GM18508 (cell line): Measurements from ENCODE around the gene UNC13D.

Source experiments
- ATAC-seq: cut with Tn5 transposase; IDR thresholded peaks from one replicate; pipeline ENCODE4 v1.9.1; 2021; ENCODE audit warnings: moderate number of reproducible peaks; ENCODE audit not compliant: insufficient read depth, unreplicated experiment

UNC13D gene

DNA sequence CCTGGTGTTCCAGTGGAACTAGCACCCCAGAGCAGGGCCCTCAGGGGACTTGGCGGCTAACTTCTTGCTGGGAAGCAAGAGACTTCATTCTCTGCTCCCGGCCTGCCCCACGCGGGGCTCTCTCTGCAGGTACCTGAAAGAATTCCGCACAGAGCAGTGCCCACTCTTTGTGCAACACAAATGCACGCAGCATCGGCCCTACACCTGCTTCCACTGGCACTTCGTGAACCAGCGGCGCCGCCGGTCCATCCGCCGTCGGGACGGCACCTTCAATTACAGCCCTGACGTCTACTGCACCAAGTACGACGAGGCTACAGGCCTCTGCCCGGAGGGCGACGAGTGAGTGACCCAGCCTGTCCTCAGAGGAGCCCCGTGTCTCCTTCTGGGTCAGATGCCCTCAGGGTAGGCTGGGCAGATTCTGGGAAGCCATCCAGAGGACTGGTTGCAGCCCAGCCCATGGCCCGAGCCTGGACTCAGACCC is 34.5 kb downstream of the UNC13D start:
- ATAC-seq: no peak

DNA sequence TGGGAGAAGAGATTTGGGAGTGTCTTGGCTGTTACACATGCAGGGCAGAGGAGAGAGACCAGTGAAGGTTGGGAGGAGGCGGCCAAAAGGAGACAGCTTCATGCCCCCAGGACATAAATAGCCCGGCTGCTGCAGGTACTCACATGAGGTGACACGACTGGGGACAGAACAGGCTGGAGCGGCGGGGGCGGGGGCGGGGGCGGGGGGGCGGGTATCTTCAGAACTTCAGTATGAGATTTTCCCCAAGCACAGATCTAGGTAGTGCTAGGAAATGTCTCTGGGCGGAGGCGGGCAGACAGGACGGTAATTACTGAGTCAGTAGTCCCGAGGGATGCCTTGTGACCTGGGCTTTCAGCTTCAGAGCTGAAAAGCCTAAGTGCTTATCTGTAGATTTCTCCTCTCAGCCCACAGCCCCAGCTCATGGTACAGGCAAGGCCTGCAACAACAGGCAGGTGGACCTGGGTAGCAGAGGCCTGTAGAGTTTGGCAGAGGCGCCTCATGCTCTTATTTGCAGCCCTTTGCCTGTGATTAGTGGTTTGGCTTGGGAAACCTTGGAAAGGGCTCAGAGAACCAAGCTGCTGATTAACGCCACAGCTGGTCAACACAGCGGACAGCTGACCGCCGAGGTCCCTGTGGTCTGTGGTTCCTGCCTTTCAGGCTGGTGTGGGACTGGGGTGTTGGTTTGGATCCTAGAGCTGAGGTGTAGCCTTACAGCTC is 35.1 kb downstream of the UNC13D start:
- ATAC-seq: no peak

- no peak for ATAC-seq
These were observed 35.7 kb downstream of the UNC13D start for GRCh38 chr17:75808549-75808904.

GRCh38 chr17:75807861-75808260 is 36.3 kb downstream of the UNC13D start:
- ATAC-seq: no peak

DNA sequence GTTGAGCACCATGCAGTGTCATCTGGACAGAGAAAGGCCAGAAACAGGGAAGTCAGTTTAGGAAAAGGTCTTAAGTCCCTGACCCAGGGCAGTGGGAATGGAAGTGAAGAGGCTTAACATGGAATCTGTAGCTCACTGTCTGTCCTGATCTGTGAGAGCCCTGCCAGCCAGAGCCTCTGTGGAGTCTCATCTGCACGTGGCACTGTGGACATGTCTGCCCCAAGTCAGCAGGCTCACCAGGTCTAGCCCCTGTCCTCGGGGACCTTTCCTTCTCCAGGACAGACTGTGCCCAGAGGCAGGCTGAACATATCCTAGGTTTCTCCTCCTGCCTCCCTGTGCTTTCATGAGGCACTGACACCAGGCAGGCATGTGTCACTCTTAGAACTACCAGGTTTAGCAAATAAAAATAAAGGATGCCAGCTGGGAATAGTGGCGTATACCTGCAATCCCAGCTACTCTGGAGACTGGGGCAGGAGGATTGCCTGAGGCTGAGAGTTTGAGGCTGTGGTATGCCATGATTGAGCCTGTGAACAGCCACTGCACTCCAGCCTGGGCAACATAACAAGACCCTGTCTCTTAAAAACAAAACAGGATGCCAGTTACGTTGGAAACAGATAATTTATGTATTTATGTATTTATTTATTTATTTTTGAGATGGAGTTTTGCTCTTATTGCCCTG is 37.2 kb downstream of the UNC13D start:
- ATAC-seq: no peak

DNA sequence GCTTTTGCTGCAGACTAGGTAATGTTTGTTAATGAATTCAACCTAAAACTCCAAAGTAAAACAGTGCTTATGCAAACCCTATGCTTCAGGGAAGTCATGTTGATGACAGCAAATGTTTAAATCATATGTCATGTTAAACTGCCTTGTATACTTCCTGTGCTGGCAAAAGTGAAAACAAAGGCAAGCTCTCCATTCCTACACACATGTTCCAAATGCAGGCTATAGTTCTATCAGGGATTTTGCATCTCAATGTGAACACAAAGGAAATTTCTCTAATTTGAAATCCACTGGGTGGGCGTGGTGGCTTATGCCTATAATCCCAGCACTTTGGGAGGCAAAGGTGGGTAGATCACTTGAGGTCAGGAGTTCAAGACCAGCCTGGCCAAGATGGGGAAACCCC is 40.3 kb downstream of the UNC13D start:
- ATAC-seq: no peak

DNA sequence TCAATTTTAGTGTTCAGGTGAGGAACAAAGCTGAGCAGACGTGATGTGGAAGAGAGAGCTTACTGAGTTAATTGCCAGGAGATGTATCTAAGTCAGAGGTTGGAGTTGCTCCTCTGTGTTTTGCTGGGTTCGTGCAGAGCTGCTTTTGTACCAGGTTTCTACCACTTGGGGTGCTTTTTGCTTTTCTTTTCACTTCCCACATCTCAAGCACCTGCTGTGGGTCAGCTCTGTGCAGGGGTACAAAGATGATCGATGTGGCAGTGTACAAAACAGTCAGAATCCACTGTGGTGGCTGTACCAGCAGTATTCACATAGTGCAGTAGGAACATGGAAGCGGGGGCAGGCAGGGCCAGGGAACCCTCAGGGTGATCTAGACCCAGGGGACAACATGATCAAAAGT is 44.8 kb downstream of the UNC13D start:
- no peak for ATAC-seq

DNA sequence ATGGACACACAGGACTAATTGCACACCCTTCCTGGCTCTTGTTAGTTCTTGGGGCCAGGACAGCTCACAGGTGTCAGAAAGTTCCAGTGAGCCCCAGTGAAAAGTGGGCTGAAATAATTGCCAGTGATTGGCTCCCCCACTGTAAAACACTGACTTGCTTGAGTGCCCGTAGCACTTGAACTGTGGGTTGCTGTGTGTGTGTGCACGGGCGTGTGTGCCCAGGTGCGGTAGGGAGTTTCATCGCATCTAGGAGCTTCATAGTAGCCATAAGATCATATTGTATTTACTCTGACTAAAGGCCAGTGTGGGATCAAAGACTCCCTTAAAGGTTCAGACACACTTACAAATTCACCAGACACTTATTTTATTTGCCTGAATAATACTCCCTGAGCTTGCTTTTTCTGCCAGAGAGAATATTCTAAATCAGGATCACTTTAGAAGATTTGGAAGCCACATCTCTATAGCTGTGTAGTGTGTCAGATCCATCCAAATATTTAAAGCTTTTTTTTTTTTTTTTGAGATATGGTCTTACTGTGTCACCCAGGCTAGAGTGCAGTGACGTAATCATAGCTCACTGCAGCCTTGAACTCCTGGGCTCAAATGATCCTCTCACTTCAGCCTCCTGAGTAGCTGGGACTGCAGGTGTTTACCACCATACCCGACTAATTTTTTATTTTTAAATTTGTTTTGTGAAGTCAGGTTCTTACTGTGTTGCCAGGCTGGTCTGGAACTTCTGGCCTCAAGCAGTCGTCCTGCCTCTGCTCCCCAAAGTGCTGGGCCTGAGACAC is 48.2 kb downstream of the UNC13D start:
- no peak for ATAC-seq

- no peak for ATAC-seq
These were observed 50.7 kb downstream of the UNC13D start for GRCh38 chr17:75793460-75793859.

DNA sequence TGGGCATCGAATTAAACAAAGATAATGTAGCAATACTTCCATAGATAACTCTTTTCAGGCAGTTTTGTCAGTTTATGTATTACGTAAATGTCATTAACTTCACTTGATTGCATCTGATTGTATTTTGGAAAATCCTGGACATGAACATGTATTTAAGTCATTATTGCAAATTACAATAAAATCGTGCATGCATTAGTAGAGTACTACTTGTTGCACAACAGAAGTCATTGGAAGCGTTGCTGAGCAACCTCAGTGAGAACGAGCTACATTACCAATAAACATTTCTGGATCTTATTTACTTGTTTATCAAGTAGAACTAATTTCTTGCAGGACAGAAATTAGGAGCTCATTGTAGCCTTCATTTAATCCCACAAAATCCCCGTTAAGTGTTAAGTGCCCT is 53.0 kb downstream of the UNC13D start:
- ATAC-seq: no peak

GRCh38 chr17:75785016-75785890 is 59.0 kb downstream of the UNC13D start:
- no peak for ATAC-seq

GRCh38 chr17:75784473-75785015 is 59.7 kb downstream of the UNC13D start, which contains the start of gene UNK:
Gene UNK, plus strand, starts transcription at chr17:75784806. Its CDS starts 75 bp downstream, at chr17:75784881.
- ATAC-seq: no peak

DNA sequence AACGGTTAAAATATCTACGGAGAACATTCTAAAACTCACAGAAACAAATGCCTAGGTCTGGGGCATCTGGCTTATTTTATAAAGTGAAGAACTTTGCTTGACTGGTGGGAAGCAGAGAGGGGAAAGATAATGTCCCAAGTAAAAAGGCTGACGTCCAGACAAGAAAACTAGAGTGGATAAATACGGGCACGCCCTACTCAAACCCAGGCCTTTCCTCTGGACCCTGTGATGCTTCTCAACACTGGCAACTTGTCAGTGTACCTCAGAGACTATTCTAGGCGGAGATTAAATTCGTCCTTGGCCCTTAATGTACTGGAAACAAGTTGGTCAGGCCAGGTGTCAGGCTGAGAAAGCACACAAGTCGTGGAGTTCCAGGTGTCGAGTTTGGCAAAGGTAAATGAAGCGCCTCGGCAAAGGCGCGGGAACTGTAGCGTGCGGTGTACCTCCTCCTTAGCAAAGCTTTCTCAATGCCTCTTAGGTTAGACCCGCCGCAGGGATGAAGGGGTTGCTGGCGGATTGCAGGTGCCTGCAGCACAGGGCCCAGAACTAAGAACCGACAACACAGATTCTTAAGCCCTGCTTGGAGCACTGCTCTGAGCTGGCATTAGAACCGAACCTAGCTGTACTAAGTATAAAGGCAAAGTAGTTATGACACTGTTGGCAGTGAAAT is 60.3 kb downstream of the UNC13D start:
- ATAC-seq: no peak

DNA sequence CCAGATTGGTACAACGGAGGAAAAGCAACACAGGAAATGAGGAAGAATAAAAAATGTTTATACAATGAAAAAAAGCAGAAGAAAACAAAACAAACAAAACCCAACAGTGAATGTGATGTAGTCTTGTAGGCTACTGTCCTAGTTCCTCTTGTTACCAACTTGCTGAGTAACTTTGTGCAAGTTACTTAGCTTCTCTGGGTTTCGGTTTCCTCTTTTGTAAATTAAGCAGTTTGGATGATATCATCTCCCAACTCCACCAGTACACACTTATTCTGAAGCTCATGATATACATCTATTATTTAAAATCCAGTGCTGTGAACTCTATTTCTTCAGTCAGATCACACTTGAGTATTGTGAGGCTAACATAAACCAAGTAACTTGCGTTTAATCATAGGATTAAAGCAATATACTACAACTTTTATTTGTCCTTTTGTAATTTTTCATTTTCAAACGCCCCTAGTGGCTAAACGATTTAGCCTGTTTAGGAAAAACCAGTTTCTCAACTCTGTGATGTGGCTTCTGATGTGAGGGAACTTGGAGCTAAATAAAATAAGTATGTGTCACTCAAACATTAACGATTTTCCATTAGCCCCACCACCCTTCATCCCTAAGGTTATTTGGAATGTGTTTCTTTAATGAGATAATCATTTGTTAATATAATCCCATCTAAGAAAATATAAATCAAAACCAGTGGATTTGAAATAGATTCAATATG is 61.0 kb downstream of the UNC13D start:
- ATAC-seq: no peak

- ATAC-seq: no peak
These were observed 64.0 kb downstream of the UNC13D start for GRCh38 chr17:75779987-75780889.

DNA sequence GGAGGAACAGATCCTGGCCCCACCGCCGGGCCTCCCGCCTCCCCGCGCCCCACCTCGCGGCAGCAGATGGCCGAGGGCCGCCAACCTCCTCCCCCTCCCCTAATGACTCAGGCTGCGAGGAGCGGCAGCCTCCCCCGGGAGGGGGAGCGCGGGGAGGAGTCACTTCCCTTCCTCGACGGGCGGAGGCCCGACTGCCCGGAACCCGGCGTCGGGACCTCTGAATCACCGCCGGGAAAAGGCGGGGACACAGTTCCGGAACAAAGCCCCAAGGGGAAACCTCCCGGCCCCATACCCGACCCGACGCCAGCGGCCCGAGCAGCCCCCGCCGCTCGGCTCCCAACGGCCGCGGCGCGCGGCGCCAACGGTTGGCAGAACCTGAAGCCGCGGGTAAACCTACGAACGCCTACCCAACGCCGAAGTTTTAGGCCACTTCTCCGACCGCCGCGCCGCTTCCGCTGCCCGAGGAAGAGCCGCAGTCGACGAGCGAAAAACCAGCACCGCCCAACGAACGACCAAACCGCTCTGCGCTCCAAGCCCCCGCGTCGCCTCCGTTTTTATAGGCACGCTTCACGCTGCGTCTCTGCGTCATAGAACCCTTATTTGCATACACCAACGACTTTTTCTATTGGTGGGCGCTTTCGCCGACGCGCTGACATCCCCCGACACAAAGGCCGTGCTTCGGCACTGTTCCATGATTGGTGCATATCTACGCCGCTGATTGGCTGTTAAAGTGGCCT is 64.8 kb downstream of the UNC13D start:
- ATAC-seq: peak; percentile 68

DNA sequence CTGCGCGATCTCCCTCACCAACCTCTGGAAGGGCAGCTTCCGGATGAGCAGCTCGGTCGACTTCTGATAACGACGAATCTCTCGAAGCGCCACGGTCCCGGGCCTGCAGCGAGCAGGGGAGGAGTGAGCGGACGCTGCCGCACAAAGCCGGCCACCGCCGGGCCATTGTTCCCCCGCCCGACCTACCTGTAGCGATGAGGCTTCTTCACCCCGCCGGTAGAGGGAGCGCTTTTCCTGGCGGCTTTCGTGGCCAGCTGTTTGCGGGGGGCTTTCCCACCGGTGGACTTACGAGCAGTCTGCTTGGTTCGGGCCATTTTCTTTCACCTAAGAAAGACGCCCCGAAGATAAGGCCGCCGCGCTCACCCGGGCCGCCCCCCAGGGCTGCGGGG is 65.3 kb downstream of the UNC13D start:
- ATAC-seq: no peak
